Ovary (tissue), 9 donors: ENCODE data around the gene CA11. TPM values are rescaled to one million over a fixed set of nuclear protein-coding genes. Genes with fewer than 3 reads are reported as not detected.

Experiments
- DNase-seq, 5 donors: peaks; one replicate each; pipeline ENCODE4 v3.0.0-alpha.2; 2019 to 2020
- H3K27ac ChIP-seq, 2 donors: fragments of 200-600 bp; one replicate each; pipeline versions ENCODE4 v1.5.1 to v1.8.0; 2019 to 2022
- H3K27me3 ChIP-seq: fragments of 200-600 bp; one replicate; pipeline ENCODE4 v1.8.0; 2022
- H3K36me3 ChIP-seq: fragments of 200-600 bp; sonication (generic); one replicate; pipeline ENCODE4 v1.5.1; 2019
- H3K4me1 ChIP-seq: one replicate; pipeline ENCODE4 v1.8.1; 2013; ENCODE audit warnings: mild to moderate bottlenecking, moderate library complexity; ENCODE audit not compliant: insufficient read depth
- H3K4me3 ChIP-seq: fragments of 200-600 bp; sonication (generic); one replicate; pipeline ENCODE4 v1.5.1; 2017
- H3K9me3 ChIP-seq, 2 donors: fragments of 200-600 bp in 1 of 2; sonication (generic) in 1 of 2; one replicate each; pipeline versions ENCODE4 v1.5.1 to v1.8.1; 2013 to 2019; ENCODE audit warnings: mild to moderate bottlenecking in 1 of 2, moderate library complexity in 1 of 2
- EP300 ChIP-seq: sonication (generic); formaldehyde crosslinking; IDR thresholded peaks from one replicate; pipeline ENCODE4 v1.6.1; 2017; ENCODE audit warnings: antibody characterized with exemption
- POLR2A ChIP-seq: fragments of 450-650 bp; IDR thresholded peaks from one replicate; pipeline ENCODE4 v1.6.1; 2017; ENCODE audit warnings: antibody characterized with exemption, mild to moderate bottlenecking, moderate library complexity
- WGBS, 3 donors: extraction: QIAGEN DNeasy Blood & Tissue Kit in 1 of 3; methylation state at CpG; one replicate each; pipeline versions ENCODE4 v1.1.5 to v1.1.7; 2013 to 2017; 5-methylcytosine and 5-hydroxymethylcytosine counted together
- intact Hi-C, 4 donors: fragments of 100-400 bp; cut with DNase I; formaldehyde crosslinking; loops; one replicate each; pipeline versions ENCODE4 v1.11.0 to v1.15.1; 2022 to 2023
- polyA plus RNA-seq, 2 donors: library from polyadenylated mRNA; stranded (reverse); fragments of 200-250 nt in 1 of 2; fragments of 350-450 nt in 1 of 2; fragmentation: Illumina TruSeq in 1 of 2; extraction: RNeasy Lipid Tissue Mini Kit (QIAGEN cat#74804) in 1 of 2; gene quantifications; one replicate each; pipeline ENCODE4 v1.2.3, GENCODE V29; 2013 to 2014
- total RNA-seq, 7 donors: library from RNA; depleted of rRNA in 2 of 7; stranded (reverse); fragments of >200 nt in 2 of 7; fragmentation: NEBNext Ultra II Directional in 3 of 7; extraction: Animal tissue kit (Norgen Biotek cat#: 25700) in 3 of 7; gene quantifications; one replicate each; pipeline versions ENCODE4 v1.1.0 to v1.2.4, GENCODE V29; 2016 to 2023
- TF ChIP-seq, protein P1 (sequence below), 3 donors: fragments of 450-650 bp in 2 of 3; fragments of 200-600 bp in 1 of 3; IDR thresholded peaks; one replicate each; pipeline versions ENCODE4 v1.5.1 to v1.8.0; 2016 to 2022; ENCODE audit warnings: antibody characterized with exemption in 3 of 3, mild to moderate bottlenecking in 1 of 3
- donor health status: DM: no; HTN: no; CAD: no; lungs with moderate emphysema.
- donor health status: DM: no; HTN: no; CAD: no.
- donor health status: Bipolar disorder and iron deficiency.
- donor health status: DM: yes; HTN: yes; CAD: no.
- donor health status: DM: no; HTN: no; CAD: no.
- donor health status: DM: yes; HTN: yes; CAD: no.

The CA11 gene
- total and polyA plus RNA-seq, 9 donors, result 14.9 to 53.1 (median 43.1) TPM

DNA sequence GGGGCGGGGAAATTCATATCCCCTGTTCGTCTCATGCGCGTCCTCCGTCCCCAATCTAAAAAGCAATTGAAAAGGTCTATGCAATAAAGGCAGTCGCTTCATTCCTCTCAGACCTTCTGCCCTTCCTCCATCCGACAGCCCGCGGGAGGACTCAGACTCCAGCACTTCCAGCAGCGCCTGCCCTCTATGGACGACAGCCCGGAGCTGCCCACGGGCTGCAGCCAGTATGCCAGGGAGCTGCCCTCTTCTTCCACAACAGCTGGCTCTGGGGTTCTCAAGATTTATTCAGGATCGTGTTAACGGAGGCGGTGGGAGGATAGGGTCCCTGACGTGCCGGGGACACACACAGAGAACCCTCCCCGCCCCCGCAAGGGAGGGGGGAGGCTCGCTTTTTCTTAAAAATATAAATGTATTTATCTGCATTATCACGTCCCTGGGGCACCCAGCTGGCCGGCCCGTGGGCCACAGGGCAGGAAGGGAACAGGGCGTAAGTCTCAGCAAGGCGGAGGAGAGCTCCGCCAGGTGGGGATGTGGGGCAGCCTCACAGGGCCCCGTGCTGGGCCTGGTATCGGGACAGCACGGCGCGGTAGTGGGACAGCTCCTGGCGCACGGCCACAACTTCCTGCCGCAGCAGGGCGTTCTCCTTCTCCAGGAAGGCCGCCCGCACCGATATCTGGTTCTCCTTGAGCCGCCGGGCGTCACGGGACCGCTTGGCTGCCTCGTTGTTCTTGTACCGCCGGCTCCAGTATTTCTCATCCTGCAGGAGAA is 15.5 kb downstream of the CA11 start:
- TF ChIP-seq POLR2A, result no peak
- TF ChIP-seq EP300, result no peak
- TF ChIP-seq, protein P1, sequence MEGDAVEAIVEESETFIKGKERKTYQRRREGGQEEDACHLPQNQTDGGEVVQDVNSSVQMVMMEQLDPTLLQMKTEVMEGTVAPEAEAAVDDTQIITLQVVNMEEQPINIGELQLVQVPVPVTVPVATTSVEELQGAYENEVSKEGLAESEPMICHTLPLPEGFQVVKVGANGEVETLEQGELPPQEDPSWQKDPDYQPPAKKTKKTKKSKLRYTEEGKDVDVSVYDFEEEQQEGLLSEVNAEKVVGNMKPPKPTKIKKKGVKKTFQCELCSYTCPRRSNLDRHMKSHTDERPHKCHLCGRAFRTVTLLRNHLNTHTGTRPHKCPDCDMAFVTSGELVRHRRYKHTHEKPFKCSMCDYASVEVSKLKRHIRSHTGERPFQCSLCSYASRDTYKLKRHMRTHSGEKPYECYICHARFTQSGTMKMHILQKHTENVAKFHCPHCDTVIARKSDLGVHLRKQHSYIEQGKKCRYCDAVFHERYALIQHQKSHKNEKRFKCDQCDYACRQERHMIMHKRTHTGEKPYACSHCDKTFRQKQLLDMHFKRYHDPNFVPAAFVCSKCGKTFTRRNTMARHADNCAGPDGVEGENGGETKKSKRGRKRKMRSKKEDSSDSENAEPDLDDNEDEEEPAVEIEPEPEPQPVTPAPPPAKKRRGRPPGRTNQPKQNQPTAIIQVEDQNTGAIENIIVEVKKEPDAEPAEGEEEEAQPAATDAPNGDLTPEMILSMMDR (IDR thresholded peaks at IDR 0.05), result peak in 1 of 3 donors; percentile 20
- peak; percentile 76 to 83 (median 81) for DNase-seq
- no peaks in the 10 kb centered on the region for H3K27me3 ChIP-seq
- 5 to 14% (median 5%) methylated on average over 27 to 47 of the region's 47 CpGs for WGBS, 3 donors
- no peak overlapping the region for H3K4me3 ChIP-seq
- H3K4me1 ChIP-seq, result peaks cover 20% of the 10 kb centered on the region
- peak overlapping the region; percentile 63 to 72 for H3K27ac ChIP-seq
- intact Hi-C loops, result no loop called here
- H3K9me3 ChIP-seq, result no peaks in the 10 kb centered on the region
- no peaks in the 10 kb centered on the region for H3K36me3 ChIP-seq

- H3K27me3 ChIP-seq, result no peaks in the 10 kb centered on the region
- WGBS, 3 donors, result 20 to 39% (median 27%) methylated on average over 43 to 48 of the region's 48 CpGs
- DNase-seq, result peak; percentile 88 to 92 (median 91)
- TF ChIP-seq, protein P1 (IDR thresholded peaks at IDR 0.05), result peak in 1 of 3 donors; percentile 4
- TF ChIP-seq EP300, result no peak
- no peak for TF ChIP-seq POLR2A
- H3K27ac ChIP-seq, result peak overlapping the region; percentile 63 to 72
- intact Hi-C loops, result no loop called here
- H3K36me3 ChIP-seq, result no peaks in the 10 kb centered on the region
- H3K4me1 ChIP-seq, result peaks cover 20% of the 10 kb centered on the region
- no peaks in the 10 kb centered on the region for H3K9me3 ChIP-seq
- no peak overlapping the region for H3K4me3 ChIP-seq
Observed at GRCh38 chr19:48629599-48630295, 16.2 kb downstream of the CA11 start.

DNA sequence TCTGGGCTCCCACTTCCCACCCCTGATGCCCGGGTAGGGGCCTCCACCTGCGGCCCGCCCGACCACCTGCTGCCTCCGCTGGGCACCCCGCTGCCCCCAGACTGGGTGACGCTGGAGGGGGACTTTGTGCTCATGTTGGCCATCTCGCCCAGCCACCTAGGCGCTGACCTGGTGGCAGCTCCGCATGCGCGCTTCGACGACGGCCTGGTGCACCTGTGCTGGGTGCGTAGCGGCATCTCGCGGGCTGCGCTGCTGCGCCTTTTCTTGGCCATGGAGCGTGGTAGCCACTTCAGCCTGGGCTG is 16.7 kb downstream of the CA11 start:
- intact Hi-C loops, result no loop called here
- H3K36me3 ChIP-seq, result no peaks in the 10 kb centered on the region
- no peaks in the 10 kb centered on the region for H3K9me3 ChIP-seq
- 78 to 93% (median 78%) methylated on average over 21 to 22 of the region's 22 CpGs for WGBS, 3 donors
- H3K27ac ChIP-seq, result peak overlapping the region; percentile 63 to 72
- H3K4me1 ChIP-seq, result peaks cover 18% of the 10 kb centered on the region
- H3K27me3 ChIP-seq, result no peaks in the 10 kb centered on the region
- TF ChIP-seq, protein P1 (IDR thresholded peaks at IDR 0.05), result no peak
- TF ChIP-seq EP300 (no peak), POLR2A (no peak)
- no peak overlapping the region for H3K4me3 ChIP-seq
- peak in 1 of 5 donors; percentile 52 for DNase-seq

- peaks cover 18% of the 10 kb centered on the region for H3K4me1 ChIP-seq
Observed at GRCh38 chr19:48628486-48629296, 17.3 kb downstream of the CA11 start.

More at GRCh38 chr19:48628486-48629296, 17.3 kb downstream of the CA11 start:
- H3K27ac ChIP-seq, result peak overlapping the region; percentile 25 to 63
- intact Hi-C loops, result no loop called here
- H3K9me3 ChIP-seq, result no peaks in the 10 kb centered on the region
- no peaks in the 10 kb centered on the region for H3K36me3 ChIP-seq
- peak; percentile 56 to 69 (median 65) for DNase-seq
- no peaks in the 10 kb centered on the region for H3K27me3 ChIP-seq
- no peak overlapping the region for H3K4me3 ChIP-seq
- TF ChIP-seq, protein P1 (IDR thresholded peaks at IDR 0.05), result no peak
- TF ChIP-seq POLR2A, result no peak
- no peak for TF ChIP-seq EP300
- WGBS, 3 donors, result 63 to 71% (median 68%) methylated on average over 33 to 34 of the region's 34 CpGs
